ENCODE results near the gene GNPTAB.
"Not testable (repeated sequence)": the region's sequence is repeated elsewhere in the genome, so short reads cannot be mapped to it uniquely, and the experiment has no call there.

The GNPTAB gene

DNA sequence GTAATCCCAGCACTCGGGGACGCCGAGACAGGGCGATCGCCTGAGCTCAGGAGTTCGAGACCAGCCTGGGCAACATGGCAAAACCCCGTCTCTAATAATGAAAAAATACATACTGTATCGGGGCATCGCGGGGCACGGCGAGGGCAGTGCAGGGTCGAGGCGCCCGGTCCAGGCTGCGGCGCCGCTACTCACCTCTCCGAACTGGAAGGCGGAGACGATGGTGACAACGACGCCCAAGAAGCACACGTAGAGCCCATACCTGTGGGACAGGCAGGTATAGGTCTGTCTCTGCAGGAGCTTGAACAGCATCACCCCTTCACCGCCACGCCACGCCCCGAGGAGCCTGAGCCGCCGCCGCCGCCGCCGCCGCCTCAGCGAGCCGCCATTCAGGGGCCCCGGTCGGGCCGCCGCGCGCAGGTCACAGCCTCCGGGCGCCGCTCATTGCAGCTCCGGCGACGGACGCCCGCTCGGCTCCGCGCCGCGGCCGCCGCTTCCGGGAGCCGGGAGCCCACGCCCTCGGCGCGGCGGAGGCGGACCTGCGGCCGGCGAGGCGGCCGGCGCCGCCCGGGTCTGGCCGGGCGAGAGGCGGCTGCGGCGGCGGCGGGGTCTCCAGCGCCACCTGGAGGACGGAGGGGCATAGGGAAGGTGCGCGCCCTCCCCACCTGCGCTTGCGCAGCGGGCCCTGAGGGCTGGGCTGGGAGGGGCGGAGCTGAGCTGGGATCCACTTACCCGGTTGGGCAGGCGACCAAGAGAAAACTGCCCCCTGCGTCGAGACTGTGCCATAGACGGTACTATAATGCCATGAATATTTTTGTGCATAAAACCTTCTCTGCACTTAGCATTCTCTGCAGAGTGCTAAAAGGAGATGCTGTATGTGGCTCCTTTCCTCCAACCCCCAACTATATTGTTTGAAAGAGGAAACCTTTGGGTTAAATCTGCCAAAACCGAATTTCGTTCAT is at the start of gene GNPTAB:
Gene GNPTAB (minus strand): TSS at position 593 of the 959 bp plus-strand sequence. CDS start 284 bp downstream, at position 309.
- DNase-seq (ENCODE audit: low read depth): peak; percentile 68

DNA sequence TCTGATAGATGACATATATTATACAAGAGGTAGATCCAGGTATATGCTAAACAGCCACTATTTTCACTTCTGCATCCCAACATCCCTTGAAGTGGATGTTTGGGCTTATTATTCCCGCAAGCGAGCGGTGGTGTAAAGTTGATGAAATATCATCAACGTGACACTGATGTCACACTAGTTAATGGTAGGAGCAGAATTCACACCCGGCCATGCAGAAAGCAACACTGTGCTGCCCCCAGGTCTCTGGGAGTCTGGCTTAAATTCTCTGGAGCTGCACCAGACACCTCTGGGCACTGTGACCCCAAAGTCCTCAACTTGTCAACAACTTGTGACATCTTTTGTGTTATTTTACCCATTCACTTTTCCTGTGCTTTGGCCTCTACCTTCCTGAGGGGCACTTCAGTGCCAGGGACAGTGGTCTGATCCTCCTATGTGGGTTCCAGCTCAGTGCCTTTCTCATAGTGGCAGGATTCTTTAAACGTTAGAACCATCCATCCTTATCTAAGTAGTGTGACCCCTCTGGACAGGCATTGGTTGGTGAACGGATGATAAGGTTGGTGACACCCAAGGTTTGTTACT is 47.6 kb upstream of the GNPTAB start:
- no peak for DNase-seq (ENCODE audit: low read depth)

GRCh38 chr12:101877806-101878242 is 47.1 kb upstream of the GNPTAB start:
- no peak for DNase-seq (ENCODE audit: low read depth)

- DNase-seq (ENCODE audit: low read depth): peak; percentile 34
Observed at GRCh38 chr12:101876861-101877805, 46.4 kb upstream of the GNPTAB start, which contains the start of gene DRAM1. DRAM1 (plus strand) TSS chr12:101877580; CDS start chr12:101877790, 210 bp downstream.

DNA sequence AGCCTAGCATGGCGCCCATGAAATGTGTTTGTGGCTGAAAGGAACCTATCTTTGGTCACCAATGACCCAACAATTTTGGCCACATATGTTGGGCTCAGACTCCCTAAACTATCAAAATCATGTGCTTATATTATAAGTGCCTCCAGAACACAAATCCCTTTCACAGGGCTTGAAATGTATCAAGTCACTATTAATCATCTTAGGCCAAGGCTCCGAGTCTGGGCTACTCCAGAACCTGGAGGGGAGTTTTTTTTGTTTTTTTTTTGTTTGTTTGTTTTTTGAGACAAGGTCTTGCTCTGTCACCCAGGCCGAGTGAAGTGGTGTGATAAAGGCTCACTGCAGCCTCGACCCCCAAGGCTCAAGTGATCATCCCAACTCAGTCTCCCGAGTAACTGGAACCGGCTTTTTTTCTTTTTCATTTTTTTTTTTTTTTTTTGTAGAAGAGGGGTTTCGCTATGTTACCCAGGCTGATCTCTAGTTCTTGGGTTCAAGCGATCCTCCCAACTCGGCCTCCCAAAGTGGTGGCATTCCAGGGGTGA is 45.6 kb upstream of the GNPTAB start:
- no peak for DNase-seq (ENCODE audit: low read depth)

DNA sequence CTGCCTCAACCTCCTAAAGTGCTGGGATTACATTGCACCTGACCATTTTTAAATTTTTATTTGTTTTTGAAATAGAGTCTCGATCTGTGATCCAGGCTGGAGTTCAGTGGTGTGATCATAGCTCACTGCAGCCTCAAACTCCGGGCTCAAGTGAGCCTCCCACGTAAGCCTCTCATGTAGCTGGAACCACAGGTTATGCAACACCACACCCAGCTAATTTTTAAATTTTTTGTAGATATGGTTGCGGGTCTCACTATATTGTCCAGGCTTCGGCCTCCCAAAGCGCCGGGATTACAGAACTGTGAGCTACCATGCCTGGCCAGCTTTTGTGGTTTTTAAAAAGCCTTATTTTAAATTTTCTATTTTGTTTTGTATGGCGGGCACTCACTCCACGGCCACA is 44.4 kb upstream of the GNPTAB start:
- no peak for DNase-seq (ENCODE audit: low read depth)

DNA sequence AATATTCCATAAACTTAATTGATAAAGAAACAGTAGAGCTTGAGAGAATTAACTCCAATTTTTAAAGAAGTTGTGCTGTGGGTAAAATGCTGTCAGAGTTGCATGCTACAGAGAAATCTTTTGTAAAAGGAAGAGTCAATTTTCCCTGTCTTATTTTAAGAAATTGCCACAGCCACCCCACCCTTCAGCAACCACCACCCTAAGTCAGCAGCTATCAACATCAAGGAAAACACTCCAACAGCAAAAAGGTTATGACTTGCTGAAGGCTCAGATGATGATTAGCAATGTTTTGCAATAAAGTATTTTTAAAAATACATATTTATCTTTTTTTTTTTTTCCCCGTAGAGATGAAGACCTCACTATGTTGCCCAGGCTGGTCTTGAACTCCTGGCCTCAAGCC is 40.2 kb upstream of the GNPTAB start:
- DNase-seq (ENCODE audit: low read depth): no peak

- DNase-seq (ENCODE audit: low read depth): not testable (repeated sequence)
Observed at GRCh38 chr12:101867619-101868018, 36.9 kb upstream of the GNPTAB start.

- DNase-seq (ENCODE audit: low read depth): no peak
Observed at GRCh38 chr12:101866615-101867373, 36.0 kb upstream of the GNPTAB start.

DNA sequence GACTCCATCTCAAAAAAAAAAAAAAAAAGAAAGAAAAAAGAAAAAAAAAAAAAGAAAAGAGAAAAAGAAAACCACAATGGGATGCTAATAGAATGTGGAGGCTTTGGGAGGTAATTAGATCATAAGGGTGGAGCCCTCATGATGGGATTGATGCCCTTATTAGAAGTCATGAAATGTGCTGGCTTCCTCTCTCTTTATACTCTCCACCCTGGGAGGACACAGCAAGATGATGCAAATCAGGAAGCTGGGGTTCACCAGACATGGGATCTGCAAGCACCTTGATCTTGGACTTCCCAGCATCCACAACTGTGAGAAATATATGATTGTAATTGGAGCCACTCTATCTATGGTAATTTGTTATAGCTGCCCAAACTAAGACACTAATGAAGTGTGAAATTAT is 33.2 kb upstream of the GNPTAB start:
- no peak for DNase-seq (ENCODE audit: low read depth)

GRCh38 chr12:101862245-101862644 is 31.5 kb upstream of the GNPTAB start:
- DNase-seq (ENCODE audit: low read depth): no peak

GRCh38 chr12:101861688-101862087 is 30.9 kb upstream of the GNPTAB start:
- DNase-seq (ENCODE audit: low read depth): not testable (repeated sequence)

DNA sequence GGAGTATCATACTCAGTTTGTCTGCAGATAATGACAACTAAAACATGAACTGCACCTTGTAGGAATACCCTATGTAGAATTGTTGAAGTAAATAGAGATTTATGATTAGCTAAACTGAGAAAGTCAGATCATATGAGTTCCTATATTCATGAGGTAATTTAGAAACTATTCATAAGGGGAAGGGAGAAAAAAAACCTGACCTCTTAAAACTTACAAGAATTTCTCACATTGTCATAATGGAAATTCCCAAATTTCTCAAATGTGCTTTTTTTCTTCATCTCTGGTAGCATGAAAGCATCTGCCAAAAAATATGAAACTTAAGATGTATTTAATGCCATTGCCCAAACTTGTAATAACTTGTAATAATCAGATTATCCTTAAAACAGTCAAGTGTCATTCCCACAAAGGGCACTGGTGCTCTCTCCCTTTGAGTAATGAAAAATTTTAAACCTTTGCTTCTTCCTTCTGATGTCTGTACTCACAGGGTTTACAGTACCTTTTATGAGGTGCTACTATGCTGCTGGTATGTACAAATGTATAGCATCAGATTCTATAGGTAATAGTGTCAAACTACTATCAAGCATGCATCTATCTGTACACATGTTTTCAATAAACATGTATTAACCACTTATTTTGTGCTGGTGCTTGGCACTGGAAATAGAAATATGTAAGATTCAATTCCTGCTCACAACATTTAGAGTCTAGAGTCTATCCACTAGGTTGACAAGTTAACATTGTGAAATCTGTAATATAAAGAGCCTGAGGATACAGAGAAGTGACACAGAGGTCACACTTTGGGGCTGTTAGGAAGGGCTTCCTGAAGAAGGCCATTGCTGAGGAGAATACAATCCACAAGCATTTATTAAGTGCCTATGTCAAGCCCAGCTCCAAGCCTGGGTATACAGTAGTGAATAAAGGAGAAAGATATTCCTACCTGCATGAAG is 29.2 kb upstream of the GNPTAB start:
- no peak for DNase-seq (ENCODE audit: low read depth)

DNA sequence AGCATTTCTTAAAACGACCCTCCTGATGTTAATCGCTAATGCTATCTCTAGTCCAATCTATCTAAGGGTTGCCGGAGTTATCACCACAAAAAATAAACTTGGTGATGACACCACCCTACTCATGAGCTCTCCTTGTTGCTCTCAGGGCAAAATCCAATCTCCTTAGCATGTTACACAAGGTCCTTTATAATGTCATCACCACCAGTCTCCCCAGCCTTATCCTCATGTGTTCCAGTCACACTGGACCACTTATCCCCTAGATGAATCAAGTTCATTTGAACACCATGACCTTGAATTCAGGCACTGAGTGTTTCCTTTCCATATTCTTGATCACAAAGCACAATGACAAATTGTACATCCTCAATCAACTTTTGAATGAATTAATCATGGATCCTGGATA is 27.6 kb upstream of the GNPTAB start:
- DNase-seq (ENCODE audit: low read depth): no peak

- DNase-seq (ENCODE audit: low read depth): no peak
Observed at GRCh38 chr12:101857043-101857558, 26.3 kb upstream of the GNPTAB start.

DNA sequence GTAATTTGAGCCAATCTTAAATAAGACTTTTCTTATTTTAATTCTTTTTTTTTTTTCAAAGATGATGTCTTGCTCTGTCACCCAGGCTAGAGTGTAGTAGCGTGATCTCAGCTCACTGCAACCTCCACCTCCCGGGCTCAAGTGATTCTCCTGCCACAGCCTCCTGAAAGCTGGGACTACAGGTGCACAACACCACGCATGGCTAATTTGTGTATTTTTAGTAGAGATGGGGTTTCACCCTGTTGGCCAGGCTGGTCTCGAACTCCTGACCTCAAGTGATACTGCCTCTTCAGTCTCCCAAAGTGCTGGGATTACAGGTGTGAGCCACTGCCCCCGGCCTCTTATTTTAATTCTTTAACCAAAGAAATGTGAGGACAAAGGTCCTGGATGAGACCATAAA is 25.9 kb upstream of the GNPTAB start:
- DNase-seq (ENCODE audit: low read depth): not testable (repeated sequence)

DNA sequence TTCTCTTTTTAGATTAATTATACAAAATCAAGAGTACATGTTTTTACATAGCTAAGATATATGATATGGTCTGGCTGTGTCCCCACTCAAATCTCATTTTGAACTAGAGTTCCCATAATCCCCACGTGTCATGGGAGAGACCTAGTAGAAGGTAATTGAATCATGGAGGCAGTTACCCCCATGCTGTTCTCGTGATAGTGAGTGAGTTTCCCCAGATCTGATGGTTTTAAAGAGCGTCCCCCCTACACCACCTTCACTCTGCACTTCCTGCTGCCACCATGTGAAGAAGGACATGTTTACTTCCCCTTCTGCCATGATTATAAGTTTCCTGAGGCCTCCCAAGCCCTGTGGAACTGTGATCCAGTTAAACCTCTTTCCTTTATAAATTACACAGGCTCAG is 25.2 kb upstream of the GNPTAB start:
- no peak for DNase-seq (ENCODE audit: low read depth)

GRCh38 chr12:101855364-101855884 is 24.7 kb upstream of the GNPTAB start:
- no peak for DNase-seq (ENCODE audit: low read depth)

GRCh38 chr12:101854747-101855146 is 24.0 kb upstream of the GNPTAB start:
- no peak for DNase-seq (ENCODE audit: low read depth)

Measured in HS-27A (cell line).